GM19238 (cell line): ENCODE data around the gene SLC35F5.
"Not testable (repeated sequence)": the region's sequence is repeated elsewhere in the genome, so short reads cannot be mapped to it uniquely, and the experiment has no call there.

Experiments
- DNase-seq: peaks from one replicate; pipeline ENCODE4 v3.0.0; 2011; ENCODE audit warnings: low spot score; ENCODE audit not compliant: insufficient read length

Gene SLC35F5

DNA sequence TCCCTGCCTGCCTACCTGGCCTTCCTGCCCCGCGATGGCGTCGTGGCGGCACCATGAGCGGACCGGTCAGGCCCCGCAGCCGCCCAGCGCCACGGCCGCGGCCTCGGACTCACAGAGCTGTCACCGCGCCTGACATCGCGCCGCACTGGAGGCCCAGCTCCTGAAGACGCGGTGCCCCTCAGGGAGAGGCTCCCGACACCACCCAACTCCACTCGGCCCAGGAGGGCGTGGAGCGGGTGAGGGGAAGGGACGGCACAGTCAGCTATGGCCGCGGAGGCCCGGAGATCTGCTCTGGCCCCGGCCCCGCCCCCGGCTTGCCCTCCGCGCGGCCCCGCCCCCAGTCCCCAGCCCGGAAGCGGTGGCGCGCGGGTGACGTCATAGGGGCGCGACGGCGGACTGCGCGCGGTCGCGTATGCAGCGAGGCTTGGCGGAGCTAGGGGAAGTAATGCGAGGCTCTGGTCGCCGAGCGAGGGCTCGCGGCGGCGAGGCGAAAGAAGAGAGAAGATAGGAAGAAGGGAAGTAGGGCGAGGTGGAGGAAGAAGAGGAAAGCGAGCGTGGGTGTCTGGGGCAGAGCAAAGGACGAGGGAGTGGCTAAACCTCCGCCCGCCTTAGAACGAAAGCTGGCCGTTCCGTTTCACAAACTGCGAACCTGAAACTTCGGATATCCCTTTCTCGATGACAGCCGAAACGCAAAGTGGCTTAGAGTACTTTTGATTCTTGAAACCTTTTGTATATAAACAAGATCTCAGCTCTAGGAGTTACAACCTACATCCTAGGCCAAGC, at the start of gene SLC35F5:
SLC35F5 (minus strand) TSS at position 288 of the 783 bp plus-strand sequence; CDS start at position 55, 233 bp downstream.
- DNase-seq, result peak; percentile 56

DNA sequence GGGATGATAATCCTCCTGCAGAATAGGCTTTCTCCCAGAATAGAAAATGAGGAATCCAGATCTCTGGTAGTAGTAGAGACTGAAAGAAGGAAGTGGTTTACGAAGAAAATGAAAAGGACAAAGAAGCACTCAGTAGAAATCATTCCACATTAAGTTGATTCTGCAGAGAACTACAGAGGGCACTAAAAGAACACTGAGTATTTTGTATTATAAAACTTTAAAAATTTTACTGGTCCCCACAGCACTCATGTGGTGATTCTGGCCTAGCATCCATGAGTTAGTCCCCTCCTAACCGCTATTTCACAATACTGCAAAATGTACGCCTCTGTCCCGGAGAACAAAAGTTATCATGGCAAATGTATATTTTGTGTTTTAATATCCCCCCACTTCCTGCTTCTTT, 42.9 kb upstream of the SLC35F5 start:
- no peak for DNase-seq

- DNase-seq, result no peak
Observed at GRCh38 chr2:113797237-113797636, 40.8 kb upstream of the SLC35F5 start.

DNA sequence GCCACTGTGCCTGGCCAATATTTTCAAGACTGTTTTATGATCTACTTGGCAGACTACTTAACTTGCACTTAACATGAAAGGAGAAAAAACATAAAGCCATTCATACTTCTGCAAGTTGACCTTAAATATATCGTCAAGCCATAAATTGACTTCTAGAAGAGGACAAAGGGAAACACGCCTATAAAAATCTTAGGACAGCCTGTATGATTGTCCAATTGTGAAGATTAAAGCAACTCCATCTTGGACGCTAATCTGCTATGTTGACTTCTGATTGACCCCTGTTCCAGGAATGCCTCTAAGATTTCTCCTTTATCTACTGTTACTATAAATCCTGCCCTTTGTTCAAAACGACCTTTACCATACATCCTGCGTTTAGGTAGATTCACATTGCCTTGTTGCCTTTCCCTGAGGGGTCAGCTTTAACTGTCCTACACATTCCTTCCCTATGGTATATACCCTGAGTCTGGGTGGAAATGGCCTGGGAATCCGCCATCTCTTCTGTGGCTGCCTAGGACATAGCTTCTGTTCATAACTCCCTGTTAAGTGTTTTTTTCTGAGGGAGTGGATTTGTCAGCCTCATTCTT, 40.2 kb upstream of the SLC35F5 start:
- DNase-seq, result no peak

GRCh38 chr2:113795405-113795920, 39.0 kb upstream of the SLC35F5 start:
- no peak for DNase-seq

DNA sequence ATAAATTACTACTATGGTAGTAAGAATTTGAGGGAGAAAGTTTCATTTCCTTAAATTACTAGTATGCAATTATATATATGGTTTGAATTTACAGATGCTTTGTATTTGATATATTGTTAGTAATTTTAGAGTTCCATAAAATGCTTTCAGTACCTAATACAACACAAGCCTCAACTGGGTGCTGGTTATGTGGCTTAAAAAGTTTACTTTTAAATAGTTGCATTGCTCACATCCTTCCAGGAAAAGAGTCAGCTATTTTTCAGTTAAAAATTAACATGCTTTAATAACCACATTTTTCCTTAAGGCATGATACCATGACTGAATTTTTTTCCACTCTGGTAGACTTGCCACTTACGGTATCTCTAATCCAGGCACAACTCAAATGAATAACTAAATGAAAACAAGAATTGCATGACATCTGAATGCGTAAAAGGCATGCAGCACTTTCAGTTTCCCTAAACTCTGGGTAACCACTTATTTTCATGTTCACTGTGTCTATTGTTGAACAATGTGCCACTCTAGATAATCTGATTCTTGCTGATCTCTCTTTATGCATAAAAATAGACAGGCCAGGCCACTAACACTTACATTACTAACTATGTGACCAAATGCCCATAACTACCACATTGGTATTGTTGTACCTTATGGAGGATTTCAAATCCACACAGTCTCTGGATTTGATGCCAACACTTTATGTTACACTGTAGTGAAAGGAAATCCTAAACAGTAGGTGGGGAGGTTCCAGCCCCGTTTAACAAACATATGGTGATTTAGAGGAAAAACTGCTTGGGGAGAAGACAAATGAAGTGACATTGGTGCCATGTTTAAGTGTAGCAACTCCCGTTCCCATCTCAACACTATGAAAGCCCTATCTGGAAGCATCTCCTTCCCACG, 35.5 kb upstream of the SLC35F5 start:
- peak; percentile 14 for DNase-seq

GRCh38 chr2:113784823-113785744, 28.6 kb upstream of the SLC35F5 start:
- no peak for DNase-seq

DNA sequence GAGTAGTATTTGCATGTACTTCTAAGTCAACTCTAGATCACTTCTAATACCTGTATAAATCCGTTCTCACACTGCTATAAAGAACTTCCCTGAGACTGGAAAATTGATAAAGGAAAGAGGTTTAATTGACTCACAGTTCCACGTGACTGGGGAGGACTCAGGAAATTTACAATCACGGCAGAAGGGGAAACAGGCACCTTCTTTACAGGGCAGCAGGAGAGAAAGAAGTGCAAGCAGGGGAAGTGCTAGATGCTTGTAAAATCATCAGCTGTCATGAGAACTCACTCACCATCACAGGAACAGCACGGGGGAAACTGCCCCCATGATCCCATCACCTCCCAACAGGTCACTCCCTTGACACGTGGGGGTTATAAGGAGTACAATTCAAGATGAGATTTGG, 24.0 kb upstream of the SLC35F5 start:
- DNase-seq, result no peak

GRCh38 chr2:113777371-113777770, 20.9 kb upstream of the SLC35F5 start:
- no peak for DNase-seq

- DNase-seq, result no peak
Observed at GRCh38 chr2:113776949-113777348, 20.5 kb upstream of the SLC35F5 start.

- not testable (repeated sequence) for DNase-seq
Observed at GRCh38 chr2:113774616-113775015, 18.2 kb upstream of the SLC35F5 start.

GRCh38 chr2:113770929-113771328, 14.5 kb upstream of the SLC35F5 start:
- DNase-seq, result no peak

GRCh38 chr2:113769555-113769954, 13.1 kb upstream of the SLC35F5 start:
- DNase-seq, result no peak

- no peak for DNase-seq
Observed at GRCh38 chr2:113768770-113769169, 12.3 kb upstream of the SLC35F5 start.

- DNase-seq, result no peak
Observed at GRCh38 chr2:113767811-113768460, 11.5 kb upstream of the SLC35F5 start.

GRCh38 chr2:113765276-113765675, 8.8 kb upstream of the SLC35F5 start:
- DNase-seq, result no peak

DNA sequence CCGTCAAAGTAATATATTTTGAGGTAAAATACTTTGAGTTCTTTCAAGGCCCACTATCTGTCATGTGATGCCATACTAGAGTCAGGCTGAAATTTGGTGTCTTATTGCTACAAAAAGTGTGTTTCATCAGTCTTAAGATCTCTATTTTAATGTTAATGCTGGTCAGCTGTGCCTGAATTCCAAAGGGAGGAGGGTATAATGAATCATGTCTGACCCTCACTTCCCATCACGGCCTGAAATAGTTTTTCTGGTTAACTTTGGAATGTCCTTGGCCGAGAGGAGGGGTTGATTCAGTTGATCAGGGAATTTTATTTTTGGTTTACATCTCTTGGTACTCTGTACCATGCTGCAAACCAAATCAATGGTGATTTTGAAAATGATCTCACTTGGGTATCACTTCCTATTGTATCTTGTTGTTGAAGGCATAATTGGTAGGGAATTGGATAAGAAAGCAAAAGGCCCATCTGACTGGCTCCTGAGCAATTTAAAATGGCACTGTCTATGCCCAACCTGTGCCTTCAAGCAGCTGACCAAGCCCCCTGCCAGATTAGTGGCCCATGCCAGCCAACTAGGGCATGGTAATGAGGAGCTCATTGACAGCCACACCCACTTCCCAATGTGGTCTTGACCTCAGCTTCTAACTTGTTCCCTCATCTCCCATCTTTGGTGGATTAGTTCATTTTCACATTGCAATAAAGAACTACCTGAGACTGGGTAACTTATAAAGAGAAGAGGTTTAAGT, 6.1 kb upstream of the SLC35F5 start:
- DNase-seq, result no peak

DNA sequence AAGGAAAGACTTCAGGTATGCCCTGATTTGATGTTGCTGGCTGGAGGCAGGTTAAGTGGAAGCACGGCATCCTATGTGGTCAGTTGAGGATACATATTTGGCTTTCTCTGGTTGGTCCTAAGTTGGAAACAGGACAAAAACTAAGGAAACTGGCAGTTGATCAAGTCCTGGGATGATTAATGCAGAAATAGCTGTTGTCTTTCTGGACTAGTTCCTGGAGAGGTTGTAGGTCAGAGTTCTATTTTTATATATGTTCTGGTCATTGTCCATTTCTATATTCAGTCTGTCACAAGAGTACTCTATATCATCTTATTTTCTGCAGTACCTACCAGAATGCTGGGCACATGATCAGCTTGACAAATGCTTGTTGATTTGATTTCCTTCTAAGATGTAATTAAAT, 4.0 kb upstream of the SLC35F5 start:
- DNase-seq, result no peak

DNA sequence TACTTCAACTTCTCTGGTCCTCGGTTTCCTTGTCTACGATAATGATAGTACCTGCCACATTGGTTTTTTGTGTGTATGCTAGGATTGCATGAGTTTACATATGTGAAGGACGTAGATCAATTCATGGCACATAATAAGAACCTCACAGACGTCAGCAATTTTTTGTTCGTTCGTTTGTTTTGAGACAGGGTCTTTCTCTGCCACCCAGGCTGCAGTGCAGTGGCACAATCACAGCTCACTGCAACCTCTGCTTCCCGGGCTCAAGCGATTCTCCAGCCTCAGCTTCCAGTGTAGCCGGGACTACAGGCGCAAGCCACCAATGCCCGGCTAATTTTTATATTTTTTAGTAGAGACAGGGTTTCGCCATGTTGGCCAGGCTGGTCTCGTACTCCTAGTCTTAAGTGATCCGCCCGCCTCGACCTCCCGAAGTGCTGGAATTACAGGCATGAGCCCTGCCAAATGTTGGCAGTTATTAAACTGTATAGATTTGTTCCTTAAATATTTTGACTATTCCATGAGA, 756 bp upstream of the SLC35F5 start:
- DNase-seq, result no peak
